ENCODE results near the gene RAPGEF4.
A peak's percentile ranks its signal among the peaks of the same experiment; 100 is the strongest.

RAPGEF4 gene

DNA sequence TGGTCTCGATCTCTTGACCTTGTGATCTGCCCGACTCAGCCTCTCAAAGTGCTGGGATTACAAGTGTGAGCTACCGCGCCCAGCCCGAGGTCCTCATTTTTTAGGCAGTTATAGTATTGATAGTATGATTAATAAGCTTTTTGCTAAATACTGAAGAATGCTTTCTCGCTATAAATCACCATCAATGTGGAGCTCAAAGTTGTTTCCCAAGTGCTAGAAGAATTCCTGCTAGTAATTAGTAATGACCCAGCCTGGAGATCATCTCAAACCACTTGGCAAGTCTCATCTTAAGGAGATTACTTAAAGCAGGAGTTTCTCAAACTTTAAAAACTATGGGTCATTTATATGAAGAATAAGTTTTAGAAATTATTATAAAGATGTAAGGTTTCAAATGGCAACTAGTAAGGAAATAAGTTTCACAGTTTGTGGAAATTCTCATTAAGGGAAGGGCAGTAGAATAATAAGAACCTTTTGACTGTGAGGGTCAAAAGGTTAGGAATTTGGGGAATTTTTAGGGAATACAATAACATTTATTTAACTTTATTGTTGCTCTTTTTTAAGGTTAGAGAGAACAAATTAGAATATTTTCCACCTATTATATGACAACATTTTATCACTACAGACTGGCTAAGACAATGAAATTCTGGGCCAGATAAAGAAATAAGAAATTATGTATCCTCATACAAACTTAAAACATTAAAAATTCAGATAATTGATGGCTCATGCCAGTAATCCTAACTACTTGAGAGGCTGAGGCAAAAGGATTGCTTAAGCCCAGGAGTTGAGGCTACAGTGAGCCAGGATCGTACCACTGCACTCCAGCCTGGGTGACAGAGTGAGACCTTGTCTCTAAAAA, 191.4 kb downstream of the RAPGEF4 start:
- TF ChIP-seq, protein P1, sequence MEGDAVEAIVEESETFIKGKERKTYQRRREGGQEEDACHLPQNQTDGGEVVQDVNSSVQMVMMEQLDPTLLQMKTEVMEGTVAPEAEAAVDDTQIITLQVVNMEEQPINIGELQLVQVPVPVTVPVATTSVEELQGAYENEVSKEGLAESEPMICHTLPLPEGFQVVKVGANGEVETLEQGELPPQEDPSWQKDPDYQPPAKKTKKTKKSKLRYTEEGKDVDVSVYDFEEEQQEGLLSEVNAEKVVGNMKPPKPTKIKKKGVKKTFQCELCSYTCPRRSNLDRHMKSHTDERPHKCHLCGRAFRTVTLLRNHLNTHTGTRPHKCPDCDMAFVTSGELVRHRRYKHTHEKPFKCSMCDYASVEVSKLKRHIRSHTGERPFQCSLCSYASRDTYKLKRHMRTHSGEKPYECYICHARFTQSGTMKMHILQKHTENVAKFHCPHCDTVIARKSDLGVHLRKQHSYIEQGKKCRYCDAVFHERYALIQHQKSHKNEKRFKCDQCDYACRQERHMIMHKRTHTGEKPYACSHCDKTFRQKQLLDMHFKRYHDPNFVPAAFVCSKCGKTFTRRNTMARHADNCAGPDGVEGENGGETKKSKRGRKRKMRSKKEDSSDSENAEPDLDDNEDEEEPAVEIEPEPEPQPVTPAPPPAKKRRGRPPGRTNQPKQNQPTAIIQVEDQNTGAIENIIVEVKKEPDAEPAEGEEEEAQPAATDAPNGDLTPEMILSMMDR (IDR thresholded peaks at IDR 0.05; ENCODE audit: low read length, missing control alignments) = no peak
- DNase-seq (ENCODE audit: low read depth) = peak; percentile 41
- no peak overlapping the region for H3K4me3 ChIP-seq (replicated peaks; ENCODE audit: low read depth, low read length)

DNA sequence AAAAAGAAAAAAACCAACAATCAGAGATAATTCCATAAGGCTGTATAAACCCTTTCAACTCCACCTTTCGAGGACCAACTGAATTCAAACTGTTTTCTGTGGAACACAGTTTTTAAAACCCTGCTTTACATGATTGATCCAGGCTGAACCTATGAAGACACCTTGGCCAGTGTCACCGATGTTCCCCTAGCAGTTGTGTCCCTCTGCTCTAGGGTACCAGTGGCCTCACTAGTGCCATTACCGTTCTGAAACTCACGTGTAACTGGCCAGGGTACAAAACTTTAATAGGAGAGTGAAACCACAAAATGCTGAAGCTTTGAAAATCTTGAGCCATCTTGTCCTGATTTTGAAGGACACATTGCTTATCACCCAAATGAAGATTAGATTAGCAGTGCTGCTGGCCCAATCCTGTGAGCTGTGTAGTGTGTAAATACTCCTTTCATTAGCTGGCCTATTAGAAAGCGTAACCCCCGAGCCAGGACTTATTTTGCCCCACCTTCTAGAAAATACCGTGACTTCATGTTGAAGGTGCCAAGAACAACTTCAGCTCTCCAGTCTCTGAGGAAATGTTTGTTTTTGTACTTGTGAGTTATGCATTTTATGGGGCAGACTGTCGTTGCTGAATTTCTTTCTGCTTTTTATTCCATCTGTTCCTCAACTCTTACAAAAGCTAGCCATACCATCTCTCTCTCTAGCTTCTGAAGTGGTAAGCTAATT, 192.2 kb downstream of the RAPGEF4 start:
- peak overlapping the region; percentile 47 for H3K4me3 ChIP-seq (replicated peaks; ENCODE audit: low read depth, low read length)
- DNase-seq (ENCODE audit: low read depth) = peak; percentile 85
- TF ChIP-seq, protein P1 (IDR thresholded peaks at IDR 0.05; ENCODE audit: low read length, missing control alignments) = no peak

DNA sequence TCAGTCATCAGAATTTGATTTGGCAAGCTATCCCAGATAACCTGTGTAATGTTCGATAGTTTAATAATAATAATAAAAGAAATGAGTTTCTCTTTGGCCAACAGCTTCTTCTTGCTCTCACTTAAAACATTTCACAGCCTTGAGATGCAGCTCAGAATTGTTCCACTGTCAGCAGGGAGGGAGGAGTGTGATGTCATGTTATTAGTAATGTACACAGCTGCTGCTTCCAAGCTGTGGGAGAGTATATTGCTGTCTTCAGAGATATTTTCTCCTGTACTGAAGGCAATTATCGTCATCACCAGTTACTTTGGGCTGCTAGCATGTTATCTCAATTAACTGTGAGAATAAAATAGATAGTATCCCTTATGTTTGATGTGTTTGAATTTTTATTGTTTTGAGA, 193.1 kb downstream of the RAPGEF4 start:
- peak; percentile 87 for DNase-seq (ENCODE audit: low read depth)
- H3K4me3 ChIP-seq (replicated peaks; ENCODE audit: low read depth, low read length) = peak overlapping the region; percentile 47

DNA sequence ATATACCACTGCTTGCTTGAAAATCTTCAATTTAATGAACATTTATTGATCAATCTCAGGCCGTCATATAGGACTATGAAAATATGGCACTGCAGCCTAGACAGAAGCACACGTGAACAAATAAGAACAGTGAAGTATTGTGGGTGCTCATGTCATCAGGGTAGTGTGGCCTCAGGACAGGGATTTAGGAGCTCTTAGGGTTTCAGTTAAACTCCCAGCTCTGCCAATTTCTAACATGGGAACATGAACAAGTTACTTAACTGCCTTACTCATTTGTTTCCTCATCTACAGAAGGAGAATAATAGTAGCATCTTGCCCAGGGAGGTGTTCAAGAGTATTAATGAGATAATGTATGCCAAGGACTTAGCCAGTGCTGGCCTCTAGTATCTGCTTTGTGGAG, 194.0 kb downstream of the RAPGEF4 start:
- H3K4me3 ChIP-seq (replicated peaks; ENCODE audit: low read depth, low read length) = no peak overlapping the region
- TF ChIP-seq, protein P1 (IDR thresholded peaks at IDR 0.05; ENCODE audit: low read length, missing control alignments) = no peak
- DNase-seq (ENCODE audit: low read depth) = peak; percentile 26

More for the DNA sequence above, 193.1 kb downstream of the RAPGEF4 start:
- TF ChIP-seq, protein P1 (IDR thresholded peaks at IDR 0.05; ENCODE audit: low read length, missing control alignments) = no peak

DNA sequence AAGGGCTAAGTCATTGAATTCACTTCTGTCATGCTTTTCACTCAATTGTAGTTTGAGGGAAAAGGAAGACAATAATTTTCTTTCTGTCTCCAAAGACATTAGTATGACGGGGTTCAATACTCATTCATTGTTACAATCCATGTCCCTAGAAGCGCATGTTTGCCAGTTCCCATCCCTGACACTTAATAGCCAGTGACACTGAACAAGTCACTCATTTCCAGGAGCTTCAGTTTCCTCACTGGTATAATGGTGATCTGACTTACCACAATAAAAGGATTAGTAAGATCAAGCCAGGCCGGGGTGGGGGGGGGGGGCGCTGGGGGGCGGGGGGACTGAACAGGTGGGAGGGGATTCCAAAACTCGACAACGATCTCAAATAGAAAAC, 195.2 kb downstream of the RAPGEF4 start:
- DNase-seq (ENCODE audit: low read depth) = no peak
- TF ChIP-seq, protein P1 (IDR thresholded peaks at IDR 0.05; ENCODE audit: low read length, missing control alignments) = no peak
- H3K4me3 ChIP-seq (replicated peaks; ENCODE audit: low read depth, low read length) = no peak overlapping the region

DNA sequence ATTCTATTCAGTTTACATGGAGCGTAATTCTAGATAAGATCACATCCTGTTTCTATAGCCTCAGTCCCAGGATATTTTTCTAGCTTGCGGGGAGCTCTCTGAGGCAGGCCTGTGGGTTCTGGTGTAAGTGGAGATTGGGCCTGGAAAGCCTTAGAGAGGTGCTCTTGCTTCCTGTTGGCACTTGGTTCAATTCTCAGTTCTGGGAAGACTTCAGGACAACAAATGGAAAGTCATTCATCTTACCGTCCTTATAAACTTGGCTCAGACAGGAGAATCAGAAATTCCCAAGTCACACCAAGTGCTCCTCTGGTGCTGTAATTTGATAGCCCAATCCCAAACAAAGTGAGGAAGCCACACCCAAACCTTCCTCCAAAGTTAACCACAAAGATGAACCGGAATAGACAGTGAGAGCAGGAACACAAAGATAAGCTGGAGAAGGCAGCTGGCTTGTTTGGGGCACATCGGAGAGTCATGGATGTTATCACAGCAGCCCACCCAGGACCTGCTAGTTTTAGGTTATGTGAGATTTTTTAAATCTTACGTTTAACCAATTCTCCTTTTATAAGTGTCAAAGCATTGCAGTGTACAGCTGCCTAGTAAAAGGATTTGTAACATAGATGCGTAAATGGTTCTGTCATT, 195.7 kb downstream of the RAPGEF4 start:
- TF ChIP-seq, protein P1 (IDR thresholded peaks at IDR 0.05; ENCODE audit: low read length, missing control alignments) = no peak
- peak; percentile 77 for DNase-seq (ENCODE audit: low read depth)

More for the DNA sequence above, 195.7 kb downstream of the RAPGEF4 start:
- peak overlapping the region; percentile 8 for H3K4me3 ChIP-seq (replicated peaks; ENCODE audit: low read depth, low read length)
